HepG2 (cell line): Measurements from ENCODE around the gene PPP1R3A. TPM values are rescaled to one million over a fixed set of nuclear protein-coding genes. Genes with fewer than 3 reads are reported as not detected.

ENCODE experiments used
- ATAC-seq: fragments of 200-7000 bp; cut with Tn5 transposase; 3 replicates; pipeline ENCODE4 v1.9.1; 2020; ENCODE audit warnings: mild to moderate bottlenecking, moderate library complexity
- BruUV-seq: library from RNA; stranded (reverse); fragments of 400-500 nt; replicated peaks from 2 replicates; lab custom pipeline; 2021; lab: Mats Ljungman, UMichigan
- CTCF ChIA-PET: fragments of 300-600 bp; formaldehyde crosslinking; extraction: SDS; loops from one replicate; lab custom pipeline; 2021; ENCODE audit warnings: low total read pairs, inconsistent platforms, low intra/inter-chr PET ratio; lab: Yijun Ruan, JAX
- POLR2A ChIA-PET: fragments of 350-600 bp; sonication (Branson Sonifier 250); formaldehyde crosslinking; loops from one replicate; lab custom pipeline; 2020; ENCODE audit warnings: antibody characterized with exemption, inconsistent platforms; lab: Yijun Ruan, JAX
- DNase-seq: peaks from one replicate; pipeline ENCODE4 v3.0.0-alpha.2; 2015; ENCODE audit warnings: low spot score
- FAIRE-seq: peaks from 3 replicates; lab custom pipeline; 2011; peaks lifted over from hg19 to GRCh38; lab: Jason Lieb, UNC
- H2AFZ ChIP-seq: one replicate; pipeline ENCODE4 v1.6.1; 2011; ENCODE audit warnings: low read length, inconsistent platforms
- H3K27ac ChIP-seq: fragments of 300-600 bp; 3 replicates; pipeline ENCODE4 v1.8.0; 2011; ENCODE audit warnings: mixed run types, mild to moderate bottlenecking, mixed read lengths, low read length, inconsistent platforms; ENCODE audit not compliant: insufficient read depth; ENCODE audit errors: extremely low read length
- H3K27me3 ChIP-seq, 2 experiments: fragments of 200-600 bp in 1 of 2; 2 replicates in 1 of 2; 3 replicates in 1 of 2; pipeline versions ENCODE4 v1.6.0 to v1.8.0; 2011; ENCODE audit warnings: low read length in 2 of 2, mild to moderate bottlenecking in 2 of 2, moderate library complexity in 2 of 2, inconsistent platforms in 1 of 2; ENCODE audit not compliant: insufficient read depth in 2 of 2, control insufficient read depth in 1 of 2
- H3K36me3 ChIP-seq, 2 experiments: fragments of 200-600 bp in 1 of 2; replicated peaks in 1 of 2; 2 replicates in 1 of 2; 3 replicates in 1 of 2; pipeline versions ENCODE4 v1.5.1 to v1.8.0; 2011; ENCODE audit warnings: low read length in 2 of 2, inconsistent platforms in 1 of 2; ENCODE audit not compliant: insufficient read depth in 2 of 2, control insufficient read depth in 1 of 2
- H3K4me1 ChIP-seq: 2 replicates; pipeline ENCODE4 v1.5.1; 2012; ENCODE audit warnings: low read length, inconsistent platforms; ENCODE audit not compliant: insufficient read depth
- H3K4me2 ChIP-seq: 2 replicates; pipeline ENCODE4 v1.6.0; 2011; ENCODE audit warnings: low read depth, low read length, inconsistent platforms
- H3K4me3 ChIP-seq, 3 experiments: fragments of 200-600 bp in 1 of 3; sonication (generic), shearing (Covaris generic) in 1 of 3; replicated peaks in 1 of 3; 2 replicates each; pipeline ENCODE4 v1.5.1; 2011 to 2016; ENCODE audit warnings: low read length in 3 of 3, inconsistent platforms in 2 of 3, low read depth in 2 of 3, mild to moderate bottlenecking in 2 of 3, control low read depth in 1 of 3, mixed read lengths in 1 of 3; ENCODE audit not compliant: insufficient read depth in 1 of 3
- H3K79me2 ChIP-seq: one replicate; pipeline ENCODE4 v1.6.1; 2011; ENCODE audit warnings: low read length, inconsistent platforms; ENCODE audit not compliant: insufficient read depth
- H3K9ac ChIP-seq: 2 replicates; pipeline ENCODE4 v1.6.0; 2011; ENCODE audit warnings: mild to moderate bottlenecking, low read depth, low read length, inconsistent platforms; ENCODE audit not compliant: insufficient read depth
- H3K9me3 ChIP-seq: 2 replicates; pipeline ENCODE4 v1.5.1; 2012; ENCODE audit warnings: mild to moderate bottlenecking, low read length
- H4K20me1 ChIP-seq: 2 replicates; pipeline ENCODE4 v1.6.0; 2011; ENCODE audit warnings: inconsistent platforms, mild to moderate bottlenecking, low read length, moderate library complexity; ENCODE audit not compliant: insufficient read depth
- ELF4 ChIP-seq: sonication (generic); formaldehyde crosslinking; IDR thresholded peaks from 2 replicates; pipeline ENCODE4 v1.5.0; 2020; ENCODE audit warnings: missing genetic modification reagents, mild to moderate bottlenecking, moderate library complexity, borderline replicate concordance
- FLYWCH1 ChIP-seq: sonication (generic); formaldehyde crosslinking; IDR thresholded peaks from 2 replicates; pipeline ENCODE4 v1.8.1; 2023; ENCODE audit warnings: mild to moderate bottlenecking, missing genetic modification reagents
- GATA4 ChIP-seq: sonication (generic); IDR thresholded peaks from 2 replicates; pipeline ENCODE4 v1.6.1; 2016; ENCODE audit warnings: antibody characterized with exemption, low read depth, borderline replicate concordance
- GZF1 ChIP-seq: sonication (generic); formaldehyde crosslinking; IDR thresholded peaks from 2 replicates; pipeline ENCODE4 v1.5.1; 2020; ENCODE audit warnings: mild to moderate bottlenecking, missing genetic modification reagents
- HDAC2 ChIP-seq: sonication (generic); formaldehyde crosslinking; IDR thresholded peaks from 2 replicates; pipeline ENCODE4 v1.4.0; 2020; ENCODE audit warnings: missing genetic modification reagents
- HOXD1 ChIP-seq: sonication (generic); formaldehyde crosslinking; IDR thresholded peaks from 2 replicates; pipeline ENCODE4 v1.5.0; 2020; ENCODE audit warnings: missing genetic modification reagents
- NFE2 ChIP-seq: sonication (generic); formaldehyde crosslinking; IDR thresholded peaks from 2 replicates; pipeline ENCODE4 v1.4.0; 2020; ENCODE audit warnings: missing genetic modification reagents
- TBX3 ChIP-seq: fragments of 450-650 bp; IDR thresholded peaks from 2 replicates; pipeline ENCODE4 v1.6.1; 2017; ENCODE audit warnings: antibody characterized with exemption, mild to moderate bottlenecking, inconsistent platforms, borderline replicate concordance
- ZBTB2 ChIP-seq: sonication (generic); formaldehyde crosslinking; IDR thresholded peaks from 2 replicates; pipeline ENCODE4 v1.8.0; 2022; ENCODE audit warnings: low read depth, missing genetic modification reagents
- ZBTB40 ChIP-seq, 2 experiments: fragments of 450-650 bp in 1 of 2; sonication (generic) in 1 of 2; formaldehyde crosslinking in 1 of 2; IDR thresholded peaks; 2 replicates each; pipeline versions ENCODE4 v1.6.1 to v1.8.0; 2016 to 2022; ENCODE audit warnings: antibody characterized with exemption in 1 of 2, mild to moderate bottlenecking in 1 of 2, missing genetic modification reagents in 1 of 2
- ZC3H13 ChIP-seq: sonication (generic); formaldehyde crosslinking; IDR thresholded peaks from 2 replicates; pipeline ENCODE4 v1.8.1; 2023; ENCODE audit warnings: mild to moderate bottlenecking, missing genetic modification reagents, moderate library complexity
- ZNF205 ChIP-seq: IDR thresholded peaks from 2 replicates; pipeline ENCODE4 v1.6.1; 2018; ENCODE audit warnings: missing biosample characterization, missing genetic modification reagents
- ZSCAN5A ChIP-seq: sonication (generic); formaldehyde crosslinking; IDR thresholded peaks from 2 replicates; pipeline ENCODE4 v1.8.0; 2022; ENCODE audit warnings: mild to moderate bottlenecking, missing genetic modification reagents, borderline replicate concordance
- WGBS: methylation state at CpG from one replicate; pipeline ENCODE4 v1.1.6; 2017; ENCODE audit warnings: low lambda C conversion rate; 5-methylcytosine and 5-hydroxymethylcytosine counted together
- in situ Hi-C: cut with HindIII; loops from 2 replicates; pipeline ENCODE4 v1.10.0; 2017; ENCODE audit warnings: low pct_unique_long_range_greater_than_20kb; ENCODE audit not compliant: extremely low pct_ligation_motif_present
- intact Hi-C: fragments of 100-400 bp; cut with micrococcal nuclease; formaldehyde crosslinking; loops from one replicate; pipeline ENCODE4 v1.10.0; 2022; ENCODE audit not compliant: unreplicated experiment
- polyA plus RNA-seq, 8 experiments: library from polyadenylated mRNA; depleted of rRNA in 3 of 8; stranded (reverse) in 7 of 8; unstranded in 1 of 8; fragments of >200 nt; fragmentation: Illumina TruSeq in 4 of 8; extraction: Trizol in 4 of 8; gene quantifications; 2 replicates each; pipeline versions ENCODE4 v1.2.1 to v1.2.3, GENCODE V29; 2011 to 2016; ENCODE audit warnings: low read depth in 4 of 8, missing spikeins in 1 of 8, mixed read lengths in 1 of 8; ENCODE audit not compliant: insufficient read depth in 1 of 8
- total RNA-seq, 5 experiments: library from RNA; depleted of rRNA; stranded (reverse); fragments of >200 nt; fragmentation: Illumina TruSeq; extraction: Trizol; gene quantifications; 2 replicates each; pipeline ENCODE4 v1.2.3, GENCODE V29; 2016; ENCODE audit warnings: low read depth in 1 of 5

The PPP1R3A gene
- total and polyA plus RNA-seq, 2 of the 13 experiments (the other 11 are each of a cell fraction or from before 2014, with no cell fraction given): not detected

GRCh38 chr7:113880559-113880958 is 38.2 kb downstream of the PPP1R3A start:
- DNase-seq: no peak
- H3K4me1 ChIP-seq: no peaks in the 10 kb centered on the region
- intact Hi-C loops: no loop called here
- no TSS peak for BruUV-seq
- TF ChIP-seq ELF4 (CRISPR knock-in tag): no peak
- no peak for TF ChIP-seq HOXD1
- TF ChIP-seq ZNF205 (CRISPR knock-in tag): no peak
- no peak for TF ChIP-seq ZBTB40 (IDR thresholded peaks at IDR 0.05)
- TF ChIP-seq ZBTB40 (CRISPR knock-in tag; IDR thresholded peaks at IDR 0.05): no peak
- TF ChIP-seq ZSCAN5A (CRISPR knock-in tag): no peak
- no peak for TF ChIP-seq GATA4
- no peak for TF ChIP-seq FLYWCH1 (CRISPR knock-in tag)
- no peak for TF ChIP-seq HDAC2
- no peak for TF ChIP-seq ZC3H13 (CRISPR knock-in tag)
- TF ChIP-seq ZBTB2 (CRISPR knock-in tag): no peak
- no peak for TF ChIP-seq GZF1 (CRISPR knock-in tag)
- no peak for TF ChIP-seq NFE2
- no peak for TF ChIP-seq TBX3
- no peaks in the 10 kb centered on the region; the same call in 1 of the 2 replicates for H3K9me3 ChIP-seq
- H2AFZ ChIP-seq: no peak overlapping the region
- H3K9ac ChIP-seq: no peak overlapping the region
- in situ Hi-C loops: no loop called here
- no peak overlapping the region for H3K27ac ChIP-seq
- H3K36me3 ChIP-seq: no peaks in the 10 kb centered on the region
- H3K4me3 ChIP-seq: no peak overlapping the region
- no peak for ATAC-seq
- H4K20me1 ChIP-seq: no peaks in the 10 kb centered on the region
- WGBS: 0% methylated on average over 3 of the region's 3 CpGs
- FAIRE-seq: no peak
- no peak overlapping the region for H3K4me2 ChIP-seq
- H3K79me2 ChIP-seq: no peaks in the 10 kb centered on the region
- POLR2A ChIA-PET: no interaction called here
- CTCF ChIA-PET: no interaction called here
- H3K27me3 ChIP-seq: no peaks in the 10 kb centered on the region
